ENCODE data around the gene SMIM13. TPM values are rescaled to one million over a fixed set of nuclear protein-coding genes. Genes with fewer than 3 reads are reported as not detected.
"Not testable (repeated sequence)": the region's sequence is repeated elsewhere in the genome, so short reads cannot be mapped to it uniquely, and the experiment has no call there.

Gene SMIM13
- total RNA-seq, 1 donor from 2014 or later = 18.9 TPM

- H3K4me3 Mint-ChIP-seq = no peak overlapping the region
- peaks cover 34% of the 10 kb centered on the region for H3K36me3 Mint-ChIP-seq
- H3K4me1 Mint-ChIP-seq = no peaks in the 10 kb centered on the region
- peak in 1 of 2 experiments; percentile 1 for DNase-seq (ENCODE audit: low spot score in 2 of 2, unreplicated experiment in 2 of 2)
- H3K9me3 Mint-ChIP-seq = peaks cover 22% of the 10 kb centered on the region
- TF ChIP-seq CTCF (IDR thresholded peaks at IDR 0.05; ENCODE audit: unreplicated experiment) = no peak
- no peaks in the 10 kb centered on the region for H3K27me3 Mint-ChIP-seq (ENCODE audit: low read depth)
- H3K27ac Mint-ChIP-seq = no peak overlapping the region
These were observed 9.4 kb downstream of the SMIM13 start for GRCh38 chr6:11103065-11103464.

- Mint-ChIP-seq H3K9me3 (no peaks in the 10 kb centered on the region), H3K36me3 (peaks cover 2% of the 10 kb centered on the region), H3K4me1 (peaks cover 21% of the 10 kb centered on the region), H3K27ac (no peak overlapping the region), H3K4me3 (no peak overlapping the region), H3K27me3 (ENCODE audit: low read depth) (no peaks in the 10 kb centered on the region)
- DNase-seq (ENCODE audit: low spot score in 2 of 2, unreplicated experiment in 2 of 2) = no peak
- TF ChIP-seq CTCF (IDR thresholded peaks at IDR 0.05; ENCODE audit: unreplicated experiment) = no peak
These were observed 15.1 kb downstream of the SMIM13 start for GRCh38 chr6:11108726-11109125.

- no peaks in the 10 kb centered on the region for H3K9me3 Mint-ChIP-seq
- peak within 1 kb of the TSS; percentile 42 for H3K4me3 Mint-ChIP-seq
- no peak for TF ChIP-seq CTCF (IDR thresholded peaks at IDR 0.05; ENCODE audit: unreplicated experiment)
- peaks cover 21% of the 10 kb centered on the region for H3K4me1 Mint-ChIP-seq
- DNase-seq (ENCODE audit: low spot score in 2 of 2, unreplicated experiment in 2 of 2) = no peak
- peaks cover 2% of the 10 kb centered on the region for H3K36me3 Mint-ChIP-seq
- H3K27ac Mint-ChIP-seq = peak within 1 kb of the TSS; percentile 73
- H3K27me3 Mint-ChIP-seq (ENCODE audit: low read depth) = no peaks in the 10 kb centered on the region
These were observed 17.5 kb downstream of the SMIM13 start, which contains the start of gene ERVFRD-1 for GRCh38 chr6:11110921-11111768. Gene ERVFRD-1, minus strand, starts transcription at chr6:11111725. Its CDS starts 6,415 bp downstream, at chr6:11105310.

- DNase-seq (ENCODE audit: low spot score in 2 of 2, unreplicated experiment in 2 of 2) = no peak
- H3K36me3 Mint-ChIP-seq = peaks cover 2% of the 10 kb centered on the region
- H3K4me3 Mint-ChIP-seq = peak overlapping the region; percentile 42
- no peak for TF ChIP-seq CTCF (IDR thresholded peaks at IDR 0.05; ENCODE audit: unreplicated experiment)
- H3K9me3 Mint-ChIP-seq = no peaks in the 10 kb centered on the region
- H3K27me3 Mint-ChIP-seq (ENCODE audit: low read depth) = no peaks in the 10 kb centered on the region
- H3K27ac Mint-ChIP-seq = peak overlapping the region; percentile 73
- peaks cover 21% of the 10 kb centered on the region for H3K4me1 Mint-ChIP-seq
These were observed 18.3 kb downstream of the SMIM13 start for GRCh38 chr6:11111769-11112437.

GRCh38 chr6:11113038-11113437, 19.4 kb downstream of the SMIM13 start:
- no peaks in the 10 kb centered on the region for H3K36me3 Mint-ChIP-seq
- H3K9me3 Mint-ChIP-seq = no peaks in the 10 kb centered on the region
- H3K27ac Mint-ChIP-seq = no peak overlapping the region
- H3K27me3 Mint-ChIP-seq (ENCODE audit: low read depth) = no peaks in the 10 kb centered on the region
- no peak for TF ChIP-seq CTCF (IDR thresholded peaks at IDR 0.05; ENCODE audit: unreplicated experiment)
- no peak for DNase-seq (ENCODE audit: low spot score in 2 of 2, unreplicated experiment in 2 of 2)
- no peak overlapping the region for H3K4me3 Mint-ChIP-seq
- peaks cover 21% of the 10 kb centered on the region for H3K4me1 Mint-ChIP-seq

- H3K27ac Mint-ChIP-seq; H3K36me3 Mint-ChIP-seq; H3K9me3 Mint-ChIP-seq; DNase-seq (ENCODE audit: low spot score in 2 of 2, unreplicated experiment in 2 of 2); H3K4me3 Mint-ChIP-seq; H3K27me3 Mint-ChIP-seq (ENCODE audit: low read depth): not testable (repeated sequence)
- peaks cover 27% of the 10 kb centered on the region for H3K4me1 Mint-ChIP-seq
These were observed 22.3 kb downstream of the SMIM13 start for GRCh38 chr6:11115808-11116536.

Measured in mesothelial cell of epicardium (in vitro differentiated cells).